B cell (primary cell): Measurements from ENCODE around the gene LYPLAL1.

Source experiments
- EZH2 ChIP-seq: IDR thresholded peaks from 2 replicates; pipeline ENCODE4 v1.6.1; 2012; ENCODE audit warnings: borderline replicate concordance, low read depth, mild to moderate bottlenecking, moderate library complexity, low read length; ENCODE audit not compliant: insufficient read depth, poor library complexity, severe bottlenecking
- TF ChIP-seq, protein P1 (sequence below): fragments of 200-600 bp; IDR thresholded peaks from one replicate; pipeline ENCODE4 v1.8.0; 2022; ENCODE audit warnings: antibody characterized with exemption, mild to moderate bottlenecking

DNA sequence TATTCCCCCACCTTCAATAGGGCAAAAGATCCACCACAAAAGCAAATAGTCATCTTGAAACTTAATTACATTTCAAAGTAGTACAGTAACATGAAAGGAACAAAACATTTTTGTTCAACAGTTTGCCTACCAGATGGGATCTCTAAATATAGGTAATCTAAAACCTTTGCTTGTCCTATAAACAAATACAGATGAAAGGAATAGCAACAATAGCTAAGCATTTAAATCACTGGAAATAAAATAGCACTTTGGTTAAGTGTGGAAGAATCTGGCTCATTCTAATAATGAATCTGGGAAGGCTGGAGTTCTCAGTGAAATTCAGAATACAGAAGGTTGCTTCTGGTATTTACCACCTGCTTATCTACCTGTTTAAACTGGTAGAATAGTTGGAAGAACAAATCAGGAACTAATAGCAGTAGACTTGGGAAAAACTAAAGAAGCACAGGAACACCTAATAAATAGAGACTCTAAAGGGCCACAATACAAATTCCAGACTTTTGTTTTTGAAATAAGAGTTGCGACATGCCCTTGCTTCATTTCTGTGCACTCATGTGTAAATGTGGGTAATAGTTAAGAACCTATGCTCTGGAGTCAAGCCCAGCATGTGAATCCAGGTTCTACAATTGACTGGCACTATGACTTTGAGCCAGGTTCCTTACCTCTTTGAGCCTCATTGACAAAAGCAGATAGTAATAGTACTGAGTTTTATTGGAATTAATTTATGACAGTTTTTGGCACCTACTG, 2.3 kb upstream of the LYPLAL1 start:
- TF ChIP-seq, protein P1, sequence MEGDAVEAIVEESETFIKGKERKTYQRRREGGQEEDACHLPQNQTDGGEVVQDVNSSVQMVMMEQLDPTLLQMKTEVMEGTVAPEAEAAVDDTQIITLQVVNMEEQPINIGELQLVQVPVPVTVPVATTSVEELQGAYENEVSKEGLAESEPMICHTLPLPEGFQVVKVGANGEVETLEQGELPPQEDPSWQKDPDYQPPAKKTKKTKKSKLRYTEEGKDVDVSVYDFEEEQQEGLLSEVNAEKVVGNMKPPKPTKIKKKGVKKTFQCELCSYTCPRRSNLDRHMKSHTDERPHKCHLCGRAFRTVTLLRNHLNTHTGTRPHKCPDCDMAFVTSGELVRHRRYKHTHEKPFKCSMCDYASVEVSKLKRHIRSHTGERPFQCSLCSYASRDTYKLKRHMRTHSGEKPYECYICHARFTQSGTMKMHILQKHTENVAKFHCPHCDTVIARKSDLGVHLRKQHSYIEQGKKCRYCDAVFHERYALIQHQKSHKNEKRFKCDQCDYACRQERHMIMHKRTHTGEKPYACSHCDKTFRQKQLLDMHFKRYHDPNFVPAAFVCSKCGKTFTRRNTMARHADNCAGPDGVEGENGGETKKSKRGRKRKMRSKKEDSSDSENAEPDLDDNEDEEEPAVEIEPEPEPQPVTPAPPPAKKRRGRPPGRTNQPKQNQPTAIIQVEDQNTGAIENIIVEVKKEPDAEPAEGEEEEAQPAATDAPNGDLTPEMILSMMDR = no peak
- TF ChIP-seq EZH2 = no peak
